Fibroblast of upper back skin (primary cell): Measurements from ENCODE around the gene LPIN3.

ENCODE experiments used
- DNase-seq: peaks from one replicate; pipeline ENCODE4 v3.0.0-alpha.2; 2013

LPIN3 gene

DNA sequence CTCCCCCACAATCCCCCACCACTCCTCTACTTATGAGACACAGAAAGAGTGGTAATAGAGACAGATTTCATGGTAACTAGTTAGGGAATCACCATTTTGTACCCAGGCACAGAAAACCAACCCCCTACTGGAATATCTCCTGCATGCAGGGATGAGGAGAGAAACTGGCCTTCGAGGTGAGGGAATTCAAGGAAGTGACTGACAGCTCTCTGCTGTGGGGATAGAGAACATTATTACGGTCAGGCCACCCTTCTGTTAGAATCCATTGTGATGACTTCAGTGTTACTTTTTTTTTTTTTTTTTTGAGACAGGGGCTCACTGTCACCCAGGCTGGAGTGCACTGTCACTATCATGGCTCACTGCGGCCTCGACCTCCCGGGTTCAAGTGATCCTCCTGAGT, 13.4 kb upstream of the LPIN3 start:
- no peak for DNase-seq

GRCh38 chr20:41329435-41330342, 10.9 kb upstream of the LPIN3 start:
- peak; percentile 98 for DNase-seq

GRCh38 chr20:41330343-41330720, 10.3 kb upstream of the LPIN3 start:
- DNase-seq = peak; percentile 75

DNA sequence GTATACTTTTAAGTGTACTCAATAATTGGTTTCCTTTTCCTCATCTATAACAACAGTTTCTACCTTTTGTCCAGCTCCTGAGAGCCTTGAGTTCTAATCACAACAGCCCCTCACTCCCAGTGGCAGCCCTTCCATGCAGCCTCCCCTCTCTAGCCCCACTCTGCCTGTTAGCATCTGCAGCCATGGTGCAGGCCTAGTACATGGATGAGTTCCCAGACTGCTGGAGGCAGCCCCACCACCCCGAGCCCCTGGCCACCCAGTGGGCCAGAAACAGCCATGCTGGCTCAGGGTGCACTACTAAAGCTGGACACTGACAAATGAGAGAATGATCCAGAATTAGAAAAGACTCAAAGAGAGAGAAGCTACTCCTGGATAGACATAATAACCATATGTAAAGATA, 9.7 kb upstream of the LPIN3 start:
- DNase-seq = no peak

DNA sequence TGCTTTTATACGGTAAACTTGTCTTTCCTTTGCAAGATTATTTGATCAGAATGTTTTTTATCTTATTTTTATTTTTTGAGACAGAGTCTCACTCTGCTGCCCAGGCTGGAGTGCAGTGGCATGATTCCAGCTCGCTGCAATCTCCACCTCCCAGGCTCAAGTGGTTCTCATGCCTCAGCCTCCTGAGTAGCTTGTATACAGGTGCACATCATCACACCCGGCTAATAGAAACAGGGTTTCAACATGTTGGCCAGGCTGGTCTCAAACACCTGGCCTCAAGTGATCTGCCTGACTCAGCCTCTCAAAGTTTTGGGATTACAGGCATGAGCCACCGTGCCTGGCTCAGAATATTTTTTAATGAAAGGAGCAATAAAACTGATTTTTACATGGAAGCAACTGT, 8.9 kb upstream of the LPIN3 start:
- DNase-seq = no peak

- DNase-seq = no peak
Observed at GRCh38 chr20:41334036-41334435, 6.6 kb upstream of the LPIN3 start.

DNA sequence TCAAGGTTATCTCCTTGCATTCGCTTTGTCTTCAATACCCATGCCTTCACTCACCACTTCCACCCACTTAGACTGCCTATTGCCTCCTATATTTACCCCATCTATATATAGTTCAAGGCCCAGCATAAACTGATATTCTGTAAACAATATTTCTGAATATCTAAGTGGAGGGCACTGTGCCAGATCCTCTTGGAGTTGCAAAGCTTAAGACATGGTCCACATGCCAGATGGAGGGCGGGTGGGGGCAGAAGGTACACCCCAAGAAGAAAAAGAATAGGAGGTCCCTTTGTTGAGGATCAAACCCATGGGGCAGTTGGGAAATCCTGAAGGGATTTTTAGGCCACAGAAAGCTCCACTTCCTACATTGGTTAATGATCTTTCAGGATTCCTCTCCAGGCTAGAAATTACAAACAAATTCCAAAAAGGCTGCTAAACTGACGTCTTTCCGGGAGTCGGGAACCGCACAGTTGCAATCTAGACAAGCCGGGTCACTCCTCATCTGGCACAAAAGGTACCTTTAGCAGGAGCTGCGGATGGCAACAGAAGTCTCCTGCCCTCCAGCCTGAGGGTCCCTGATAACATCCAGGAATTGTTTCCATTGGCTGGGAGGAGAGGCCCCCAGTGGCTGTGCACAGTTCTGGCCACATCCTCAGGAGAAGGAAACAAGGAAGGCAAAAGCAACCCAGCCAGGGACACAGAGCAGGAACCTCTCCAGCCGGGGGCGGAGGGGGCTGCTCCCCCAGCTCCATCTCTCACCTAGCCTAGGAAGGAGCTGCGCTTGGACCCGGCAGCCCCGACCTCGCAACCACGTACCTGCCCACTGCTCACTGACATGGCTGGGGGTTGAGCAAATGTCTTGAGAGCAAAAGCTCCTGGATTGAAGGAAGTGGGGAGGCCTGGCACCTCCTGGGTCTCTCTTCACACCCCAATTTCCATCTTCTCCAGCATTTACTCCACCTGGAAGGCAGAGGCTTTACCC, 5.9 kb upstream of the LPIN3 start:
- no peak for DNase-seq

DNA sequence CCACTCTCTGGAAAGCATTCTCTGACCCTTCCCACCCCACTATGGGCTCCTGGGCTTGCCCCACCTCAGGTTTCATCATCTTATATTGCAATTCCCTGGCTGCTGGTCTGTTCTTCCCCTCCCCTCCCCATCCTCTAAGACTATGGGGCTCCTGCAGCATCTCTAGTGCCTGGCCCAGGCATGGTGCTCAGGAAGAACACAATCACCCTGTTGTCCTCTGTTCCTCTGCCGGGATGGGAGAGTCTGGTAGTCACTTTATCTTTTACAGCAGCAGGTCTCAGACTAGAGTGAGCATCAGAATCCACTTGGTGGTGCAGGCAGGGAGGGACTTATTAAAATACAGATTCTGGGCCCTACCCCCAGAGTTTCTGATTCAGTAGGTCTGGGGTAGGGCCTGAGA, 5.0 kb upstream of the LPIN3 start:
- no peak for DNase-seq

- DNase-seq = no peak
Observed at GRCh38 chr20:41336711-41337492, 3.7 kb upstream of the LPIN3 start.

- DNase-seq = peak; percentile 60
Observed at GRCh38 chr20:41339957-41340326, 679 bp upstream of the LPIN3 start.

- DNase-seq = no peak
Observed at GRCh38 chr20:41342474-41343464, 2.1 kb downstream of the LPIN3 start.

DNA sequence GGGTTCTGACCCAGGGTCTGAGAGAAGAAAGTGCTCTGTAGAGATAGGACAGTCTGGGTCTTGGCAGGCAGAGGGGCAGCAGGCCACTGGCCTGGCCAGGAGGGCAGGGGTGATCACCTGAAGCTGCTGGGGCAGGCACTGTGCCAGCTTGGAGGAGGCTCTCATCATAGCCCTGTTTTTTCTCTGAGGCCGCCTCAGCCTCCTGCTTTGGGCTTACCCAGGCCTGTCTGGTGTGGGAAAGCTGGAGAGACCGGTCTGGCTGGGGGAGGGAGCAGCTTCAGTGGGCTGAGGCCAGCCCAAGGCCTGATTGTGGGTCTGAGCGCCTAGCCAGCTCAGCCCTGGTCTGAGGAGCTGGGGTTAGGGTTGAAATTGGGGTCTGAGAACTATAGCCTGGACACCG, 3.9 kb downstream of the LPIN3 start:
- no peak for DNase-seq

DNA sequence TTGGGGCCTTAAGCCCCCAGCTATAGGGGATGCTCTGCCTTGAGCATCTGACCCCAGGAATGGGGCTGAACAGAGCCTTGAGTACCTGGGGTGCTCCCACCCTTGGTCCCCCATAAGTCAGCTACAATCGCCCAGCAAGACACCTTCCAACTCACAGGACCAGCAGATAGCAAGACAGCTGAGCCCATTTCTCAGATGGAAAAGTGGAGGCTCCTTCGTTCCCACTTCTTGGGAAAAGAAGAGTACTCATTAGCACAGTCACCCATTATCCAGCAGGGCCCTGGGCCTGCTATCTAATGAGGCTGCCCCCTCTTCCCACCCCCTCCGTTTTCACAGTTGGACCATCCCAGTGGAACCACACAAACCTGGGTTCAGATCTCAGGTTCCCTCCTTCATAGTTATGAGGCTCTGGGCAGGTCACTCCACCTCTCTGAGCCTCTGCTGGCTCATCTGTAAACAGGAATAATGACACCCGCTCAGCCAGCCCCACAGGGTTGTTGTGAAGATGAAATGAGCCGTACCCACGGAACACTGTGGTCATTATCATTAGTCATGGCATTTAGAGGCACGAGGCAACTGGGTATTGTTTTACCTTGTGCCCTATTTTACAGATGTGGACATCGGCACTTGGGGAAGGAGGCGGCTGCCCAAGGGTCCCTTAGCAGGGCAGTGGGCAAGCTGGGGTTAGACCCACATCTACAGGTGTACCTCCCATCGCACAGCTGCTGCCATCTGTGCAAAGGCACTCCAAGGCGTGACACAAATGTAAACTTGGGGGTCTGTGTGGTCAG, 4.5 kb downstream of the LPIN3 start:
- DNase-seq = no peak

- DNase-seq = no peak
Observed at GRCh38 chr20:41345729-41346067, 5.1 kb downstream of the LPIN3 start.

DNA sequence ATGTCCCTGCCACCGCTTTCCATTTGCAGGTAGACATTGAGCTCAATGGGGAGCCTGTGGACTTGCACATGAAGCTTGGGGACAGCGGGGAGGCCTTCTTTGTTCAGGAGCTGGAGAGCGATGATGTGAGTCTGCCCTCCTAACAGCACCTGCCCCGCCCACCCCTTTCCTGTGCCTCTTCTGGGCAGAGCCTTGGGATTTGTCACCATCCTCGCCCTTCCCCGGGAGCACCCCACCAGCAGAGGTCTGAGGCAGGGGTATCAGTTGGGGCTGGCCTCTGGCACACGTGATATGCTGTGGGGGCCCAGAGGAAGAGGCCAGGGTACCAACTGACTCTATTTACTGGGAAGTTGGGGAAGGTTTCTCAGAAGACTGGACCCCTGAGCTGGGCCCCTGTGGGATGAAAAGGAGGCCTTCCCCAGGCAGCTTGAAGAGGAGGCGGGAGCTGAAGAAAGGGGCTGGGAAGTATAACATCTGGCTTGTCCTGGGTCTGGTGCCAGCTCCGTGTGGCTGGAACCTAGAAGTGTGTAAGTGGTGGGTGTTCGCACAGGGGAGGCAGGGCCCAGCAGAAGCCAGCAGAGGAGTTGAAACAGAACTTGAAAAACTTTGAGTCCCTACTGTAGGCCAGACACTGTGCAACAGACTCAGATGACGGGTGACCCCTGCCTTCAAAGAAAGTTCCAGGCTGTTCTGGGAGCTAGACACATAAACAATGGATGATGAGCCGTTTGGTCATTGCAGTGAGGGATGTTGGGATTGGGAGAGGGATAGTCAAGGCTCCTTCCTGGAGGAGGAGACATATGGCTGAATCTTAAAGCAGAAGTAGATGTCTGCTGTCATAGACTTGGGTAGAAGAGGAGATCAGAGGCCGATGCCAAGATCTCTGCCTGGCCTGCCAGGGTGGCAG, 7.2 kb downstream of the LPIN3 start:
- DNase-seq = peak; percentile 10

DNA sequence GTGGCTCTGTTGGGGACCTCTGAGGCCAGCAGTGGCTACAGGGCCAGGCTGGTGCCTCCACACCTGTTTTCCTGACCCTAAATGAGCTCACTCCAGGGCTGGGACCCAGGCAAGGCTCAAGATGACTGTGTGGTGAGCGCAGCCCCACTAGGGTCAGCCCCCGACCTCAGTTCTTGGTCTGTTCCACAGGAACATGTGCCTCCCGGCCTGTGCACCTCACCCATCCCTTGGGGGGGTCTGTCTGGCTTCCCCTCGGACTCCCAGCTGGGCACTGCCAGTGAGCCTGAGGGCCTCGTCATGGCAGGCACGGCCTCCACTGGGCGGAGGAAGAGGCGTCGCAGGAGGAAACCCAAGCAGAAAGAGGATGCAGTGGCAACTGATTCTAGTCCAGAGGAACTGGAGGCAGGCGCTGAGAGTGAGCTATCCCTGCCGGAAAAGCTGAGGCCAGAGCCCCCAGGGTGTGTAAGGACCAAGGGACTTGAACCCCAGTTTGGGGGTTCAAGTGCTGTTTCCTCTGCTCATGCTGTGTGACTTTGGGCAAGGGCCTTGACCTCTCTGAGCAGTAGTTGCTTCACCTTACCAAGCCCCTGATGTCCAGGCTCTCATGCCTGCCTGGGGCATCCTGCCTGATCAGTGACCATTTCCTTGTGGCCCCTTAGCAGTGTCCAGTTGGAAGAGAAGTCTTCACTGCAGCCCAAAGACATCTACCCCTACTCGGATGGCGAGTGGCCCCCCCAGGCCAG, 8.0 kb downstream of the LPIN3 start:
- DNase-seq = no peak

- no peak for DNase-seq
Observed at GRCh38 chr20:41349266-41349665, 8.6 kb downstream of the LPIN3 start.

GRCh38 chr20:41349943-41350342, 9.3 kb downstream of the LPIN3 start:
- DNase-seq = no peak

- DNase-seq = no peak
Observed at GRCh38 chr20:41350408-41350962, 9.9 kb downstream of the LPIN3 start.
